HEK293 (cell line): Measurements from ENCODE around the gene SLC46A2.

Source experiments
- CTCF ChIA-PET: fragments of 350-600 bp; formaldehyde crosslinking; extraction: SDS; loops from one replicate; lab custom pipeline; 2021; ENCODE audit warnings: antibody characterized with exemption; lab: Yijun Ruan, JAX
- POLR2A ChIA-PET: fragments of 300-600 bp; formaldehyde crosslinking; extraction: SDS; loops from one replicate; lab custom pipeline; 2020; ENCODE audit warnings: antibody characterized with exemption, inconsistent platforms; lab: Yijun Ruan, JAX
- H3K27ac ChIP-seq: fragments of 200-500 bp; sonication (Bioruptor generic); 2 replicates; pipeline ENCODE4 v1.5.1; 2014; ENCODE audit warnings: low read depth, low read length, control low read depth, inconsistent platforms; ENCODE audit errors: extremely low read depth
- H3K36me3 ChIP-seq, 2 experiments: fragments of 200-500 bp in 1 of 2; sonication (Bioruptor generic) in 1 of 2; 1 replicate in 1 of 2; 2 replicates in 1 of 2; pipeline ENCODE4 v1.5.1; 2014 to 2017; ENCODE audit warnings: inconsistent platforms in 2 of 2, low read length in 2 of 2; ENCODE audit not compliant: control insufficient read depth in 2 of 2, insufficient read depth in 1 of 2
- H3K4me1 ChIP-seq: fragments of 200-500 bp; sonication (Bioruptor generic); 2 replicates; pipeline ENCODE4 v1.5.1; 2014; ENCODE audit warnings: mild to moderate bottlenecking, low read length, inconsistent platforms; ENCODE audit not compliant: control insufficient read depth, insufficient read depth
- H3K4me3 ChIP-seq: 2 replicates; pipeline ENCODE4 v1.5.1; 2011; ENCODE audit warnings: low read depth, mild to moderate bottlenecking, control low read depth, low read length, moderate library complexity
- H3K9me3 ChIP-seq: fragments of 200-500 bp; sonication (Bioruptor generic); 2 replicates; pipeline ENCODE4 v1.5.1; 2014; ENCODE audit warnings: low read depth, low read length, inconsistent platforms; ENCODE audit not compliant: control insufficient read depth, insufficient read depth
- GLI2 ChIP-seq: fragments of 450-650 bp; formaldehyde crosslinking; IDR thresholded peaks from 2 replicates; pipeline ENCODE4; 2017; ENCODE audit warnings: missing biosample characterization, missing genetic modification characterization, low read depth, borderline replicate concordance
- HIC1 ChIP-seq: fragments of 450-650 bp; formaldehyde crosslinking; IDR thresholded peaks from 2 replicates; pipeline ENCODE4 v1.5.1; 2016; ENCODE audit warnings: missing biosample characterization, missing genetic modification characterization
- KLF9 ChIP-seq: fragments of 450-650 bp; formaldehyde crosslinking; IDR thresholded peaks from 2 replicates; pipeline ENCODE4 v1.5.1; 2016; ENCODE audit warnings: missing biosample characterization, missing genetic modification characterization, low read depth
- OVOL3 ChIP-seq: fragments of 450-650 bp; formaldehyde crosslinking; IDR thresholded peaks from 2 replicates; pipeline ENCODE4 v1.5.1; 2016; ENCODE audit warnings: missing biosample characterization, missing genetic modification characterization
- PRDM6 ChIP-seq: fragments of 450-650 bp; formaldehyde crosslinking; IDR thresholded peaks from 2 replicates; pipeline ENCODE4 v1.5.1; 2017; ENCODE audit warnings: missing biosample characterization, missing genetic modification characterization
- SALL2 ChIP-seq: fragments of 450-650 bp; formaldehyde crosslinking; IDR thresholded peaks from 2 replicates; pipeline ENCODE4 v1.5.0; 2017; ENCODE audit warnings: missing biosample characterization, mild to moderate bottlenecking, missing genetic modification characterization, borderline replicate concordance
- SETDB1 ChIP-seq: IDR thresholded peaks from one replicate; pipeline ENCODE4 v1.6.1; 2017; ENCODE audit warnings: mild to moderate bottlenecking, low read length, moderate library complexity, mixed read lengths; ENCODE audit not compliant: insufficient read length
- ZBTB1 ChIP-seq: fragments of 450-650 bp; formaldehyde crosslinking; IDR thresholded peaks from 2 replicates; pipeline ENCODE4 v1.5.1; 2016; ENCODE audit warnings: missing biosample characterization, missing genetic modification characterization
- ZIC2 ChIP-seq: fragments of 450-650 bp; formaldehyde crosslinking; IDR thresholded peaks from 2 replicates; pipeline ENCODE4 v1.5.1; 2016; ENCODE audit warnings: missing biosample characterization, missing genetic modification characterization
- ZNF114 ChIP-seq: fragments of 450-650 bp; formaldehyde crosslinking; IDR thresholded peaks from 2 replicates; pipeline ENCODE4 v1.5.0; 2017; ENCODE audit warnings: missing biosample characterization, missing genetic modification characterization
- ZNF18 ChIP-seq: fragments of 450-650 bp; formaldehyde crosslinking; IDR thresholded peaks from 2 replicates; pipeline ENCODE4 v1.5.1; 2016; ENCODE audit warnings: missing biosample characterization, missing genetic modification characterization
- ZNF324 ChIP-seq: fragments of 450-650 bp; formaldehyde crosslinking; IDR thresholded peaks from 2 replicates; pipeline ENCODE4 v1.5.1; 2016; ENCODE audit warnings: missing biosample characterization, missing genetic modification characterization
- ZNF335 ChIP-seq: fragments of 450-650 bp; formaldehyde crosslinking; conservative IDR thresholded peaks from 2 replicates; pipeline ENCODE4 v1.5.1; 2016; ENCODE audit warnings: missing biosample characterization, missing genetic modification characterization
- ZNF398 ChIP-seq: fragments of 450-650 bp; formaldehyde crosslinking; IDR thresholded peaks from 2 replicates; pipeline ENCODE4 v1.5.1; 2017; ENCODE audit warnings: missing biosample characterization, missing genetic modification characterization
- ZNF426 ChIP-seq: fragments of 450-650 bp; formaldehyde crosslinking; IDR thresholded peaks from 2 replicates; pipeline ENCODE4 v1.5.1; 2017; ENCODE audit warnings: missing biosample characterization, missing genetic modification characterization, mild to moderate bottlenecking, inconsistent platforms, moderate library complexity
- ZNF558 ChIP-seq: fragments of 450-650 bp; formaldehyde crosslinking; IDR thresholded peaks from 2 replicates; pipeline ENCODE4 v1.5.1; 2016; ENCODE audit warnings: missing biosample characterization, missing genetic modification characterization
- ZNF560 ChIP-seq: fragments of 450-650 bp; formaldehyde crosslinking; IDR thresholded peaks from 2 replicates; pipeline ENCODE4 v1.5.1; 2017; ENCODE audit warnings: missing biosample characterization, missing genetic modification characterization, borderline replicate concordance
- ZNF624 ChIP-seq: fragments of 450-650 bp; formaldehyde crosslinking; IDR thresholded peaks from 2 replicates; pipeline ENCODE4 v1.5.1; 2017; ENCODE audit warnings: missing biosample characterization, missing genetic modification characterization
- ZNF654 ChIP-seq: fragments of 450-650 bp; formaldehyde crosslinking; IDR thresholded peaks from 2 replicates; pipeline ENCODE4 v1.5.1; 2016; ENCODE audit warnings: low read depth, missing biosample characterization, missing genetic modification characterization
- ZNF658 ChIP-seq: fragments of 450-650 bp; formaldehyde crosslinking; IDR thresholded peaks from 2 replicates; pipeline ENCODE4; 2016; ENCODE audit warnings: missing biosample characterization, missing genetic modification characterization
- ZNF660 ChIP-seq: fragments of 450-650 bp; IDR thresholded peaks from 2 replicates; pipeline ENCODE4 v1.5.1; 2018; ENCODE audit warnings: missing biosample characterization, mild to moderate bottlenecking, missing genetic modification characterization
- ZNF670 ChIP-seq: fragments of 450-650 bp; formaldehyde crosslinking; IDR thresholded peaks from 2 replicates; pipeline ENCODE4 v1.5.1; 2016; ENCODE audit warnings: missing biosample characterization, missing genetic modification characterization, low read depth
- ZXDB ChIP-seq: fragments of 450-650 bp; formaldehyde crosslinking; IDR thresholded peaks from 2 replicates; pipeline ENCODE4 v1.5.1; 2016; ENCODE audit warnings: missing biosample characterization, missing genetic modification characterization

Gene SLC46A2

GRCh38 chr9:112933696-112934095, 43.0 kb upstream of the SLC46A2 start:
- TF ChIP-seq ZBTB1 (no peak), KLF9 (tag by site-specific recombination) (no peak), GLI2 (tag by site-specific recombination) (no peak), ZNF114 (tag by site-specific recombination) (no peak), ZNF670 (tag by site-specific recombination) (no peak), HIC1 (tag by site-specific recombination) (no peak), ZNF624 (tag by site-specific recombination) (no peak), ZIC2 (no peak), ZNF426 (no peak), PRDM6 (tag by site-specific recombination) (no peak), SALL2 (no peak)
- no peaks in the 10 kb centered on the region for H3K4me1 ChIP-seq
- CTCF ChIA-PET, result interaction anchor here (1.5 to 1.8 kb wide), 4 partner anchors 8 to 179 kb away, joined by 3 to 7 read pairs (median 6); no protein-coding TSS in a partner anchor
- H3K36me3 ChIP-seq, result no peaks in the 10 kb centered on the region
- POLR2A ChIA-PET, result no interaction called here
- H3K9me3 ChIP-seq, result no peaks in the 10 kb centered on the region
- H3K27ac ChIP-seq, result no peak overlapping the region
- no peak overlapping the region for H3K4me3 ChIP-seq

GRCh38 chr9:112925058-112925641, 34.5 kb upstream of the SLC46A2 start:
- TF ChIP-seq ZXDB (tag by site-specific recombination) (no peak), ZNF560 (tag by site-specific recombination) (no peak), OVOL3 (no peak), SETDB1 (peak; percentile 36), ZNF658 (tag by site-specific recombination) (no peak), ZNF558 (tag by site-specific recombination) (0 out of 2 replicates have a peak, but pooled peaks have one; percentile 44), ZNF324 (no peak), ZNF654 (peak; percentile 52), ZNF18 (tag by site-specific recombination) (no peak), ZNF398 (tag by site-specific recombination) (no peak), ZNF335 (tag by site-specific recombination) (peak; percentile 92), ZNF660 (no peak)
- no peak overlapping the region for H3K4me3 ChIP-seq
- CTCF ChIA-PET, result interaction anchor here (0.7 to 2.1 kb wide), 12 partner anchors 9 to 733 kb away, joined by 3 to 9 read pairs (median 4); no protein-coding TSS in a partner anchor
- H3K27ac ChIP-seq, result no peak overlapping the region
- H3K4me1 ChIP-seq, result no peaks in the 10 kb centered on the region
- H3K36me3 ChIP-seq, result no peaks in the 10 kb centered on the region
- no peaks in the 10 kb centered on the region for H3K9me3 ChIP-seq
- POLR2A ChIA-PET, result no interaction called here
